GM23338 (cell line): Measurements from ENCODE around the gene DTNBP1. TPM values are rescaled to one million over a fixed set of nuclear protein-coding genes. Genes with fewer than 3 reads are reported as not detected.

Source experiments
- ATAC-seq: fragments of 200-7000 bp; cut with Tn5 transposase; 3 replicates; pipeline ENCODE4 v1.9.1; 2020
- DNase-seq: peaks from one replicate; pipeline ENCODE4 v3.0.0-alpha.2; 2015; ENCODE audit warnings: low spot score
- H2AFZ ChIP-seq: fragments of 200-600 bp; sonication (generic); 2 replicates; pipeline ENCODE4 v1.8.0; 2016; ENCODE audit warnings: antibody characterized with exemption, mild to moderate bottlenecking, moderate library complexity
- H3F3A ChIP-seq: fragments of 200-600 bp; sonication (generic); replicated peaks from 2 replicates; pipeline ENCODE4 v1.8.0; 2017; ENCODE audit warnings: antibody characterized with exemption, mixed run types, low read depth
- H3K27ac ChIP-seq: fragments of 200-600 bp; sonication (generic); 2 replicates; pipeline ENCODE4 v1.6.1; 2016; ENCODE audit warnings: low read depth
- H3K27me3 ChIP-seq: fragments of 200-600 bp; sonication (generic); 2 replicates; pipeline ENCODE4 v1.8.0; 2016; ENCODE audit warnings: mild to moderate bottlenecking, mixed run types, moderate library complexity; ENCODE audit not compliant: insufficient read depth
- H3K36me3 ChIP-seq: fragments of 200-600 bp; sonication (generic); 2 replicates; pipeline ENCODE4 v1.8.0; 2016; ENCODE audit warnings: mild to moderate bottlenecking; ENCODE audit not compliant: insufficient read depth
- H3K4me1 ChIP-seq: fragments of 200-600 bp; sonication (generic); 2 replicates; pipeline ENCODE4 v1.8.0; 2016; ENCODE audit warnings: mild to moderate bottlenecking, moderate library complexity; ENCODE audit not compliant: insufficient read depth
- H3K4me2 ChIP-seq: fragments of 200-600 bp; sonication (generic); 2 replicates; pipeline ENCODE4 v1.7.1; 2017; ENCODE audit warnings: mixed run types
- H3K4me3 ChIP-seq: fragments of 200-600 bp; sonication (generic); 2 replicates; pipeline ENCODE4 v1.6.1; 2016; ENCODE audit warnings: mixed run types
- H3K79me2 ChIP-seq: fragments of 200-600 bp; sonication (generic); replicated peaks from 2 replicates; pipeline ENCODE4 v1.8.0; 2017; ENCODE audit warnings: mild to moderate bottlenecking; ENCODE audit not compliant: insufficient read depth
- H3K9me2 ChIP-seq: fragments of 200-600 bp; sonication (generic); 2 replicates; pipeline ENCODE4 v1.8.0; 2017; ENCODE audit not compliant: insufficient read depth
- H4K20me1 ChIP-seq: fragments of 200-600 bp; sonication (generic); replicated peaks from 2 replicates; pipeline ENCODE4 v1.8.0; 2017; ENCODE audit warnings: mild to moderate bottlenecking; ENCODE audit not compliant: insufficient read depth
- H3K27ac Mint-ChIP-seq: 2 replicates; pipeline ENCODE4 v1.8.0; 2020; ENCODE audit warnings: inconsistent platforms, mild to moderate bottlenecking, moderate library complexity, mixed read lengths
- H3K27me3 Mint-ChIP-seq: 3 replicates; pipeline ENCODE4 v1.8.0; 2022; ENCODE audit warnings: low read depth, mild to moderate bottlenecking, moderate library complexity, mixed read lengths, inconsistent platforms; ENCODE audit not compliant: insufficient read depth, poor library complexity
- H3K36me3 Mint-ChIP-seq: 3 replicates; pipeline ENCODE4 v1.8.0; 2021; ENCODE audit warnings: low read depth, mild to moderate bottlenecking, inconsistent platforms, moderate library complexity, mixed read lengths
- H3K4me1 Mint-ChIP-seq: 3 replicates; pipeline ENCODE4 v1.8.0; 2020; ENCODE audit warnings: mild to moderate bottlenecking, inconsistent platforms, mixed read lengths
- H3K4me3 Mint-ChIP-seq: 3 replicates; pipeline ENCODE4 v1.8.0; 2021; ENCODE audit warnings: moderate library complexity, mild to moderate bottlenecking, inconsistent platforms, mixed read lengths
- H3K9me3 Mint-ChIP-seq: 3 replicates; pipeline ENCODE4 v1.8.0; 2020; ENCODE audit warnings: moderate library complexity, mild to moderate bottlenecking, inconsistent platforms, mixed read lengths
- CREB1 ChIP-seq: fragments of 250-450 bp; sonication (Bioruptor Pico); IDR thresholded peaks from 2 replicates; pipeline ENCODE4 v1.5.0; 2020; ENCODE audit warnings: low read depth, mild to moderate bottlenecking, moderate library complexity
- EZH2 ChIP-seq: fragments of 200-600 bp; sonication (generic); IDR thresholded peaks from one replicate; pipeline ENCODE4 v1.8.0; 2017; ENCODE audit warnings: antibody characterized with exemption, mild to moderate bottlenecking, low read depth; ENCODE audit not compliant: unreplicated experiment
- EZH2phosphoT487 ChIP-seq: fragments of 200-600 bp; sonication (generic); IDR thresholded peaks from one replicate; pipeline ENCODE4 v1.8.1; 2018; ENCODE audit warnings: antibody characterized with exemption; ENCODE audit not compliant: unreplicated experiment
- NANOG ChIP-seq: IDR thresholded peaks from 2 replicates; pipeline ENCODE4 v1.6.1; 2016; ENCODE audit warnings: antibody characterized with exemption, borderline replicate concordance
- POLR2AphosphoS5 ChIP-seq: IDR thresholded peaks from 2 replicates; pipeline ENCODE4 v1.6.1; 2016; ENCODE audit warnings: antibody characterized with exemption, low read depth
- STAT1 ChIP-seq: IDR thresholded peaks from one replicate; pipeline ENCODE4 v1.6.1; 2016; ENCODE audit warnings: antibody characterized with exemption; ENCODE audit not compliant: unreplicated experiment
- ZNF114 ChIP-seq: fragments of 250-450 bp; sonication (Bioruptor Pico); IDR thresholded peaks from 2 replicates; pipeline ENCODE4 v1.5.0; 2020; ENCODE audit warnings: mild to moderate bottlenecking, moderate library complexity
- ZNF331 ChIP-seq: fragments of 250-450 bp; sonication (Bioruptor Pico); IDR thresholded peaks from 2 replicates; pipeline ENCODE4 v1.5.0; 2020; ENCODE audit warnings: low read depth, mild to moderate bottlenecking, moderate library complexity
- polyA plus RNA-seq: library from polyadenylated mRNA; unstranded; fragments of >200 nt; fragmentation: Nextera tagmentation; extraction: Ambion mirVana; gene quantifications from 2 replicates; pipeline ENCODE4 v1.2.1, GENCODE V29; 2016
- total RNA-seq: library from RNA; depleted of rRNA; stranded (reverse); fragments of >200 nt; shearing (Covaris generic); gene quantifications from 2 replicates; pipeline ENCODE4 v1.2.3, GENCODE V29; 2014
- TF ChIP-seq, protein P1 (sequence below): IDR thresholded peaks from one replicate; pipeline ENCODE4 v1.6.1; 2018; ENCODE audit warnings: antibody characterized with exemption; ENCODE audit not compliant: unreplicated experiment
- TF ChIP-seq, protein P2 (sequence below): fragments of 250-450 bp; sonication (Bioruptor Pico); IDR thresholded peaks from 2 replicates; pipeline ENCODE4 v1.5.0; 2020; ENCODE audit warnings: mild to moderate bottlenecking, moderate library complexity
- TF ChIP-seq, protein P3 (sequence below): IDR thresholded peaks from 2 replicates; pipeline ENCODE4 v1.6.1; 2016; ENCODE audit warnings: antibody characterized with exemption

Gene DTNBP1
- total and polyA plus RNA-seq, 2 experiments from 2014 or later, result 12.1 to 20.1 TPM

DNA sequence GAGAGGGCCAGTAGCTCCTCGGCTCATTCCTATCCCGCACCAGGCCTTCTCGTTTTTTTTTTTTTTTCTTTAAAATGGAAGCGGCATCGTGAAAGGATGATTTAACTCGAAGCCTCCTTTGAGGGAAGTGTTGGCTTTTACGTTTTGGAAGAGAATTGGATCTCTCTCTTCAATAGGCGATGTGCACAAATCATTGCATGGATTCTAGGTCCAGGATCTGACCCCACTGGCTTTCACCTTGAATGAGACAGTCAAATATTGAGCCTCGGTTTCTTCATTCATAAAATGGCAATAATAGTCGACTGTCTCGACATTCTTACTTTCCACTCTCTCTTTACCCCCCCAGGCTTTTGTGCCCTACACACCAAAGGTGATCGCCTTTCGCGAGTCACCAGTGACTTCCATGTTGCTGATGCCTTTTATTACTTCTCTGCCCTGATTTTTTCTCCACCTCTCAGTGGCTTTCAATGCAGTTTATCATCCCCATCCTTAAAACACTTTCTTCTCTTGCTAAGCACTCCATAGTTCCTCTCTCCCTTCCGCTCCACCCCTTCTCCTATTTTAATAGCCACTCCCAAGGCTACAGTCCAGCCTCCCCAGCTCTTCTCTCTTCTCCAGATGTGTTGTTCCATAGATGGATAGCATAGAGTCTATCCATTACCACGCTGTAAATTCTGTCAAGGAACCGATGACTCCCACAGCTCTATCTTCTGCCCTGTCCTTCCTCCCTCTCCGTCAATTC, 473 bp upstream of the DTNBP1 start (continued):
- TF ChIP-seq, protein P1, sequence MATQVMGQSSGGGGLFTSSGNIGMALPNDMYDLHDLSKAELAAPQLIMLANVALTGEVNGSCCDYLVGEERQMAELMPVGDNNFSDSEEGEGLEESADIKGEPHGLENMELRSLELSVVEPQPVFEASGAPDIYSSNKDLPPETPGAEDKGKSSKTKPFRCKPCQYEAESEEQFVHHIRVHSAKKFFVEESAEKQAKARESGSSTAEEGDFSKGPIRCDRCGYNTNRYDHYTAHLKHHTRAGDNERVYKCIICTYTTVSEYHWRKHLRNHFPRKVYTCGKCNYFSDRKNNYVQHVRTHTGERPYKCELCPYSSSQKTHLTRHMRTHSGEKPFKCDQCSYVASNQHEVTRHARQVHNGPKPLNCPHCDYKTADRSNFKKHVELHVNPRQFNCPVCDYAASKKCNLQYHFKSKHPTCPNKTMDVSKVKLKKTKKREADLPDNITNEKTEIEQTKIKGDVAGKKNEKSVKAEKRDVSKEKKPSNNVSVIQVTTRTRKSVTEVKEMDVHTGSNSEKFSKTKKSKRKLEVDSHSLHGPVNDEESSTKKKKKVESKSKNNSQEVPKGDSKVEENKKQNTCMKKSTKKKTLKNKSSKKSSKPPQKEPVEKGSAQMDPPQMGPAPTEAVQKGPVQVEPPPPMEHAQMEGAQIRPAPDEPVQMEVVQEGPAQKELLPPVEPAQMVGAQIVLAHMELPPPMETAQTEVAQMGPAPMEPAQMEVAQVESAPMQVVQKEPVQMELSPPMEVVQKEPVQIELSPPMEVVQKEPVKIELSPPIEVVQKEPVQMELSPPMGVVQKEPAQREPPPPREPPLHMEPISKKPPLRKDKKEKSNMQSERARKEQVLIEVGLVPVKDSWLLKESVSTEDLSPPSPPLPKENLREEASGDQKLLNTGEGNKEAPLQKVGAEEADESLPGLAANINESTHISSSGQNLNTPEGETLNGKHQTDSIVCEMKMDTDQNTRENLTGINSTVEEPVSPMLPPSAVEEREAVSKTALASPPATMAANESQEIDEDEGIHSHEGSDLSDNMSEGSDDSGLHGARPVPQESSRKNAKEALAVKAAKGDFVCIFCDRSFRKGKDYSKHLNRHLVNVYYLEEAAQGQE, result no peak
- TF ChIP-seq EZH2, result no peak
- no peak for TF ChIP-seq NANOG
- TF ChIP-seq POLR2AphosphoS5, result no peak
- TF ChIP-seq ZNF114 (CRISPR knock-in tag), result no peak
- TF ChIP-seq EZH2phosphoT487, result no peak

DNA sequence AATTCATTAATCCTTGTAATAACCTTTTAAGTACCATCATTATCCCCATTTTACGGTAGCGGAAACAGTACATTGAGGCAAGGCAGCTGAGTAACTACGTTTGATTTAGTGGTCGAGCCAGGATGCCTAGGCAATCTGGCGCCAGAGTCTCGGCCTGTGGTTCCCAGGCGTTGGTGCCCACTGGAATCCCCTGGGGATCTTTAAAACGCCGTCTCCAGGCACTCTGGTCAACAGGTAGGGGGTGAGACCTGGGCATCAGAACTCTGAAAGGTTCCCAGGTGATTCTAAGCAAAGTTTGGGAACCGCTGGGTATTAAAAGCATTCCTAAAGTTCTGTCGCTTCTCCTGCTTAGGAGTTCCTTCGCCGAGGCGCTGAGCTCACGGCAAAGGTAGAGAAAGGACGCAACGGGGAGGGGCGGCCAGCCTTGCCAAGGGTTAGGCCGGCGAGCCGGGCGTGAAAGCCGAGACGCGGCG, 939 bp downstream of the DTNBP1 start:
- H3K79me2 ChIP-seq, result peaks cover 12% of the 10 kb centered on the region; the same call in 1 of the 2 replicates
- H3K4me3 ChIP-seq, result peak overlapping the region; percentile 86
- peaks cover 10% of the 10 kb centered on the region; the same call in 1 of the 2 replicates for H3F3A ChIP-seq
- Mint-ChIP-seq H3K27me3 (peaks cover 12% of the 10 kb centered on the region), H3K4me3 (peak overlapping the region; percentile 77), H3K36me3 (peaks cover 2% of the 10 kb centered on the region; the same call in 1 of the 3 replicates), H3K27ac (no peak overlapping the region), H3K9me3 (no peaks in the 10 kb centered on the region), H3K4me1 (peaks cover 17% of the 10 kb centered on the region)
- H3K9me2 ChIP-seq, result no peaks in the 10 kb centered on the region
- H3K27me3 ChIP-seq, result peaks cover 24% of the 10 kb centered on the region
- peak overlapping the region; percentile 85 for H3K4me2 ChIP-seq
- ATAC-seq (peak; percentile 14; the same call in 2 of the 3 replicates), DNase-seq (no peak)
- peaks cover 14% of the 10 kb centered on the region for H3K4me1 ChIP-seq
- H3K27ac ChIP-seq, result peak overlapping the region; percentile 2; the same call in 1 of the 2 replicates
- H2AFZ ChIP-seq, result peak overlapping the region; percentile 91
- H4K20me1 ChIP-seq, result peaks cover 4% of the 10 kb centered on the region; the same call in 1 of the 2 replicates
- 0 out of 2 replicates have a peak, but pooled peaks cover 6% of the 10 kb centered on the region for H3K36me3 ChIP-seq
- TF ChIP-seq EZH2phosphoT487, result no peak
- TF ChIP-seq STAT1, result no peak
- TF ChIP-seq ZNF331 (CRISPR knock-in tag), result no peak
- TF ChIP-seq CREB1, result no peak
- no peak for TF ChIP-seq ZNF114 (CRISPR knock-in tag)
- no peak for TF ChIP-seq NANOG
- TF ChIP-seq, protein P2, sequence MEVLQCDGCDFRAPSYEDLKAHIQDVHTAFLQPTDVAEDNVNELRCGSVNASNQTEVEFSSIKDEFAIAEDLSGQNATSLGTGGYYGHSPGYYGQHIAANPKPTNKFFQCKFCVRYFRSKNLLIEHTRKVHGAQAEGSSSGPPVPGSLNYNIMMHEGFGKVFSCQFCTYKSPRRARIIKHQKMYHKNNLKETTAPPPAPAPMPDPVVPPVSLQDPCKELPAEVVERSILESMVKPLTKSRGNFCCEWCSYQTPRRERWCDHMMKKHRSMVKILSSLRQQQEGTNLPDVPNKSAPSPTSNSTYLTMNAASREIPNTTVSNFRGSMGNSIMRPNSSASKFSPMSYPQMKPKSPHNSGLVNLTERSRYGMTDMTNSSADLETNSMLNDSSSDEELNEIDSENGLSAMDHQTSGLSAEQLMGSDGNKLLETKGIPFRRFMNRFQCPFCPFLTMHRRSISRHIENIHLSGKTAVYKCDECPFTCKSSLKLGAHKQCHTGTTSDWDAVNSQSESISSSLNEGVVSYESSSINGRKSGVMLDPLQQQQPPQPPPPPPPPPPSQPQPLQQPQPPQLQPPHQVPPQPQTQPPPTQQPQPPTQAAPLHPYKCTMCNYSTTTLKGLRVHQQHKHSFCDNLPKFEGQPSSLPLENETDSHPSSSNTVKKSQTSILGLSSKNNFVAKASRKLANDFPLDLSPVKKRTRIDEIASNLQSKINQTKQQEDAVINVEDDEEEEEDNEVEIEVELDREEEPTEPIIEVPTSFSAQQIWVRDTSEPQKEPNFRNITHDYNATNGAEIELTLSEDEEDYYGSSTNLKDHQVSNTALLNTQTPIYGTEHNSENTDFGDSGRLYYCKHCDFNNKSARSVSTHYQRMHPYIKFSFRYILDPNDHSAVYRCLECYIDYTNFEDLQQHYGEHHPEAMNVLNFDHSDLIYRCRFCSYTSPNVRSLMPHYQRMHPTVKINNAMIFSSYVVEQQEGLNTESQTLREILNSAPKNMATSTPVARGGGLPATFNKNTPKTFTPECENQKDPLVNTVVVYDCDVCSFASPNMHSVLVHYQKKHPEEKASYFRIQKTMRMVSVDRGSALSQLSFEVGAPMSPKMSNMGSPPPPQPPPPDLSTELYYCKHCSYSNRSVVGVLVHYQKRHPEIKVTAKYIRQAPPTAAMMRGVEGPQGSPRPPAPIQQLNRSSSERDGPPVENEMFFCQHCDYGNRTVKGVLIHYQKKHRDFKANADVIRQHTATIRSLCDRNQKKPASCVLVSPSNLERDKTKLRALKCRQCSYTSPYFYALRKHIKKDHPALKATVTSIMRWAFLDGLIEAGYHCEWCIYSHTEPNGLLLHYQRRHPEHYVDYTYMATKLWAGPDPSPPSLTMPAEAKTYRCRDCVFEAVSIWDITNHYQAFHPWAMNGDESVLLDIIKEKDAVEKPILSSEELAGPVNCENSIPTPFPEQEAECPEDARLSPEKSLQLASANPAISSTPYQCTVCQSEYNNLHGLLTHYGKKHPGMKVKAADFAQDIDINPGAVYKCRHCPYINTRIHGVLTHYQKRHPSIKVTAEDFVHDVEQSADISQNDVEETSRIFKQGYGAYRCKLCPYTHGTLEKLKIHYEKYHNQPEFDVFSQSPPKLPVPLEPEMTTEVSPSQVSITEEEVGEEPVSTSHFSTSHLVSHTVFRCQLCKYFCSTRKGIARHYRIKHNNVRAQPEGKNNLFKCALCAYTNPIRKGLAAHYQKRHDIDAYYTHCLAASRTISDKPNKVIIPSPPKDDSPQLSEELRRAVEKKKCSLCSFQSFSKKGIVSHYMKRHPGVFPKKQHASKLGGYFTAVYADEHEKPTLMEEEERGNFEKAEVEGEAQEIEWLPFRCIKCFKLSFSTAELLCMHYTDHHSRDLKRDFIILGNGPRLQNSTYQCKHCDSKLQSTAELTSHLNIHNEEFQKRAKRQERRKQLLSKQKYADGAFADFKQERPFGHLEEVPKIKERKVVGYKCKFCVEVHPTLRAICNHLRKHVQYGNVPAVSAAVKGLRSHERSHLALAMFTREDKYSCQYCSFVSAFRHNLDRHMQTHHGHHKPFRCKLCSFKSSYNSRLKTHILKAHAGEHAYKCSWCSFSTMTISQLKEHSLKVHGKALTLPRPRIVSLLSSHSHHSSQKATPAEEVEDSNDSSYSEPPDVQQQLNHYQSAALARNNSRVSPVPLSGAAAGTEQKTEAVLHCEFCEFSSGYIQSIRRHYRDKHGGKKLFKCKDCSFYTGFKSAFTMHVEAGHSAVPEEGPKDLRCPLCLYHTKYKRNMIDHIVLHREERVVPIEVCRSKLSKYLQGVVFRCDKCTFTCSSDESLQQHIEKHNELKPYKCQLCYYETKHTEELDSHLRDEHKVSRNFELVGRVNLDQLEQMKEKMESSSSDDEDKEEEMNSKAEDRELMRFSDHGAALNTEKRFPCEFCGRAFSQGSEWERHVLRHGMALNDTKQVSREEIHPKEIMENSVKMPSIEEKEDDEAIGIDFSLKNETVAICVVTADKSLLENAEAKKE, result no peak
- TF ChIP-seq EZH2, result no peak
- TF ChIP-seq, protein P3, sequence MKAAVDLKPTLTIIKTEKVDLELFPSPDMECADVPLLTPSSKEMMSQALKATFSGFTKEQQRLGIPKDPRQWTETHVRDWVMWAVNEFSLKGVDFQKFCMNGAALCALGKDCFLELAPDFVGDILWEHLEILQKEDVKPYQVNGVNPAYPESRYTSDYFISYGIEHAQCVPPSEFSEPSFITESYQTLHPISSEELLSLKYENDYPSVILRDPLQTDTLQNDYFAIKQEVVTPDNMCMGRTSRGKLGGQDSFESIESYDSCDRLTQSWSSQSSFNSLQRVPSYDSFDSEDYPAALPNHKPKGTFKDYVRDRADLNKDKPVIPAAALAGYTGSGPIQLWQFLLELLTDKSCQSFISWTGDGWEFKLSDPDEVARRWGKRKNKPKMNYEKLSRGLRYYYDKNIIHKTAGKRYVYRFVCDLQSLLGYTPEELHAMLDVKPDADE, result no peak
